Smooth muscle cell (in vitro differentiated cells): ENCODE results near the gene EPHA10. TPM values are rescaled to one million over a fixed set of nuclear protein-coding genes. Genes with fewer than 3 reads are reported as not detected.

Experiments used
- DNase-seq: peaks from one replicate; lab custom pipeline; 2025; ENCODE audit not compliant: unreplicated experiment; lab: John Stamatoyannopoulos, UW
- H2AFZ ChIP-seq: fragments of 200-600 bp; sonication (generic); 2 replicates; pipeline ENCODE4 v1.6.0; 2016; ENCODE audit warnings: antibody characterized with exemption, low read depth, mild to moderate bottlenecking
- H3F3A ChIP-seq: fragments of 200-600 bp; sonication (generic); 2 replicates; pipeline ENCODE4 v1.6.0; 2017; ENCODE audit warnings: antibody characterized with exemption, low read depth
- H3K27ac ChIP-seq: fragments of 200-600 bp; sonication (generic); 2 replicates; pipeline ENCODE4 v1.5.1; 2016; ENCODE audit warnings: low read depth, mild to moderate bottlenecking
- H3K27me3 ChIP-seq: fragments of 200-600 bp; sonication (generic); 2 replicates; pipeline ENCODE4 v1.6.1; 2016; ENCODE audit warnings: low read depth, mild to moderate bottlenecking
- H3K36me3 ChIP-seq: fragments of 200-600 bp; sonication (generic); 2 replicates; pipeline ENCODE4 v1.5.1; 2016; ENCODE audit warnings: low read depth
- H3K4me1 ChIP-seq: fragments of 200-600 bp; sonication (generic); 2 replicates; pipeline ENCODE4 v1.5.1; 2016; ENCODE audit warnings: low read depth
- H3K4me2 ChIP-seq: fragments of 200-600 bp; sonication (generic); 2 replicates; pipeline ENCODE4 v1.6.0; 2016; ENCODE audit warnings: mild to moderate bottlenecking
- H3K4me3 ChIP-seq: fragments of 200-600 bp; sonication (generic); 2 replicates; pipeline ENCODE4 v1.5.1; 2016; ENCODE audit warnings: mild to moderate bottlenecking
- H3K79me2 ChIP-seq: fragments of 200-600 bp; sonication (generic); 2 replicates; pipeline ENCODE4 v1.6.0; 2016; ENCODE audit warnings: low read depth, mild to moderate bottlenecking
- H3K9ac ChIP-seq: fragments of 200-600 bp; sonication (generic); 2 replicates; pipeline ENCODE4 v1.6.0; 2016; ENCODE audit warnings: low read depth
- H3K9me3 ChIP-seq: fragments of 200-600 bp; sonication (generic); replicated peaks from 2 replicates; pipeline ENCODE4 v1.5.1; 2016; ENCODE audit warnings: low read depth
- H4K20me1 ChIP-seq: fragments of 200-600 bp; sonication (generic); 2 replicates; pipeline ENCODE4 v1.6.0; 2016; ENCODE audit warnings: low read depth
- CTCF ChIP-seq: fragments of 200-600 bp; sonication (generic); IDR thresholded peaks from 2 replicates; pipeline ENCODE4 v1.5.1; 2017; ENCODE audit warnings: borderline replicate concordance, mild to moderate bottlenecking, antibody characterized with exemption; ENCODE audit not compliant: insufficient read depth, poor library complexity, severe bottlenecking
- WGBS: methylation state at CpG from one replicate; pipeline ENCODE4 v1.1.7; 2016; ENCODE audit warnings: low lambda C conversion rate; 5-methylcytosine and 5-hydroxymethylcytosine counted together
- polyA plus RNA-seq: library from polyadenylated mRNA; unstranded; fragments of >200 nt; fragmentation: Nextera tagmentation; extraction: Ambion mirVana; gene quantifications from 2 replicates; pipeline ENCODE4 v1.2.1, GENCODE V29; 2016
- total RNA-seq: library from RNA; depleted of rRNA; stranded (reverse); fragments of >200 nt; gene quantifications from 2 replicates; pipeline ENCODE4 v1.2.3, GENCODE V29; 2014

EPHA10 gene
- total and polyA plus RNA-seq, 2 experiments from 2014 or later = not detected

GRCh38 chr1:37730376-37730775 lies 34.5 kb downstream of the EPHA10 start:
- WGBS = 89% methylated on average over 5 of the region's 5 CpGs
- H3K4me2 ChIP-seq = no peak overlapping the region
- H3K27ac ChIP-seq = no peak overlapping the region
- H3K4me1 ChIP-seq = peaks cover 8% of the 10 kb centered on the region
- H2AFZ ChIP-seq = no peak overlapping the region
- no peaks in the 10 kb centered on the region for H3K36me3 ChIP-seq
- no peaks in the 10 kb centered on the region for H3K79me2 ChIP-seq
- no peaks in the 10 kb centered on the region for H3K9me3 ChIP-seq
- TF ChIP-seq CTCF = no peak
- H3F3A ChIP-seq = no peaks in the 10 kb centered on the region
- no peak for DNase-seq
- peaks cover 44% of the 10 kb centered on the region for H3K27me3 ChIP-seq
- no peak overlapping the region for H3K9ac ChIP-seq
- no peaks in the 10 kb centered on the region for H4K20me1 ChIP-seq
- H3K4me3 ChIP-seq = no peak overlapping the region

GRCh38 chr1:37728416-37728815 lies 36.5 kb downstream of the EPHA10 start:
- Histone ChIP-seq H3K4me1 (peaks cover 8% of the 10 kb centered on the region), H3K27me3 (peaks cover 26% of the 10 kb centered on the region), H4K20me1 (no peaks in the 10 kb centered on the region), H3K36me3 (no peaks in the 10 kb centered on the region), H3K27ac (no peak overlapping the region), H3K4me2 (no peak overlapping the region), H3F3A (no peaks in the 10 kb centered on the region), H3K9me3 (no peaks in the 10 kb centered on the region), H3K9ac (no peak overlapping the region), H2AFZ (no peak overlapping the region), H3K79me2 (no peaks in the 10 kb centered on the region), H3K4me3 (no peak overlapping the region)
- DNase-seq = no peak
- WGBS = 86% methylated on average over 4 of the region's 4 CpGs
- no peak for TF ChIP-seq CTCF

GRCh38 chr1:37726751-37727585 lies 38.0 kb downstream of the EPHA10 start:
- no peaks in the 10 kb centered on the region for H4K20me1 ChIP-seq

More at GRCh38 chr1:37726751-37727585, 38.0 kb downstream of the EPHA10 start:
- Histone ChIP-seq H3K9ac (no peak overlapping the region), H3K4me2 (peak overlapping the region; percentile 43), H3K27me3 (peaks cover 22% of the 10 kb centered on the region), H3K9me3 (no peaks in the 10 kb centered on the region), H2AFZ (no peak overlapping the region), H3K27ac (no peak overlapping the region), H3K79me2 (no peaks in the 10 kb centered on the region), H3K4me1 (peaks cover 8% of the 10 kb centered on the region), H3K4me3 (no peak overlapping the region), H3F3A (no peaks in the 10 kb centered on the region), H3K36me3 (no peaks in the 10 kb centered on the region)
- WGBS = 64% methylated on average over 15 of the region's 15 CpGs
- TF ChIP-seq CTCF = no peak
- no peak for DNase-seq
